ENCODE data around the gene NPR2.

DNA sequence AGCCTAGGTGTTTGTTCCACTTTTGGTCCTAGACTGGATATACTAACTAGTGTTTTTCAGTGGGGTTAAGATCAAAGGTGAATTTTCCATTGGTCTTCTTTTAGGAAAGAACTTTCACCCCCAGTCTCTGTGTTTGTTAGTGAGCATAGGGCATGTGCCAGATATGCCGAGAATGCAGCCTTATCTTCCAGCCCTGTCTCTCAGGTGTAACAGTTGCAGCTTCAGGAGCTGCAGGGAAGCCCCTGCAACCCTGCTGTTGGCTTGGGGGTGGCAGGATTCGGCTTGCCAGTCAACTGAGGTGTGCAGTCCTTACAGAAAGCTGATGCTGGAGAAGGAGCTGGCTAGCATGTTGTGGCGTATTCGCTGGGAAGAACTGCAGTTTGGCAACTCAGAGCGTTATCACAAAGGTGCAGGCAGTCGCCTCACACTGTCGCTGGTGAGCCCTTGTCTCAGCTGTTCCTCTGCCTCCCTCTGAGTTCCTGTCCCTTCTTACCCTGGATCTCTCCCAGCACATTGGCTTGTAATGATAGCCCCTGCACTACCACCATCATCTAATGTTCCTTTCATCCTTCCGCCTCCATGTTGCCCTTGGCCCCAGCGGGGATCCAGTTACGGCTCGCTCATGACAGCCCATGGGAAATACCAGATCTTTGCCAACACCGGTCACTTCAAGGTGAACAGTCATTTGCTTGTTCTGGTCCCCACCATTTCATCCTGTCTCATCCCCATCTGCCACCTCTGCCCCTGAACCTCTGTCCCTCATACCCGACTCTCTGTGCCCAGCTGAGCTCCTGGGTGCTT is 10.1 kb downstream of the NPR2 start:
- no peak for TF ChIP-seq CTCF (IDR thresholded peaks at IDR 0.05)
- no peak for TF ChIP-seq EP300 (IDR thresholded peaks at IDR 0.05; ENCODE audit: low read depth)

All from transverse colon (tissue), 3 donors.